Upper lobe of left lung (tissue), 4 donors: Measurements from ENCODE around the gene SIGLEC10.

Experiments used
- CTCF ChIP-seq, 6 experiments: fragments of 450-650 bp in 4 of 6; fragments of 200-600 bp in 2 of 6; sonication (generic) in 2 of 6; IDR thresholded peaks; one replicate each; pipeline ENCODE4 v1.5.1; 2016 to 2019; ENCODE audit warnings: antibody characterized with exemption in 6 of 6
- POLR2A ChIP-seq, 4 donors: fragments of 450-650 bp; IDR thresholded peaks; one replicate each; pipeline ENCODE4 v1.5.1; 2016 to 2017; ENCODE audit warnings: antibody characterized with exemption in 4 of 4, mild to moderate bottlenecking in 2 of 4
- POLR2AphosphoS5 ChIP-seq, 2 donors: sonication (generic); formaldehyde crosslinking; IDR thresholded peaks; one replicate each; pipeline ENCODE4 v1.5.1; 2017; ENCODE audit warnings: antibody characterized with exemption in 2 of 2

GRCh38 chr19:51366389-51367254, 50.8 kb downstream of the SIGLEC10 start:
- TF ChIP-seq POLR2AphosphoS5 (IDR thresholded peaks at IDR 0.05): peak; percentile 63 to 93
- peak in 3 of 4 donors; percentile 28 to 94 (median 89) for TF ChIP-seq POLR2A (IDR thresholded peaks at IDR 0.05)
- peak in 1 of 6 experiments; percentile 10 for TF ChIP-seq CTCF (IDR thresholded peaks at IDR 0.05)
